RWPE2 (cell line): Measurements from ENCODE around the gene MSRB1.

Experiments
- ATAC-seq: fragments of 200-7000 bp; cut with Tn5 transposase; 3 replicates; pipeline ENCODE4 v1.9.1; 2021; ENCODE audit warnings: low read depth
- DNase-seq: peaks from one replicate; pipeline ENCODE4 v3.0.0-alpha.2; 2020; ENCODE audit warnings: low spot score
- H3K27ac ChIP-seq: fragments of 450-650 bp; 2 replicates; pipeline ENCODE4 v1.5.1; 2017; ENCODE audit warnings: mild to moderate bottlenecking; ENCODE audit not compliant: poor library complexity, severe bottlenecking
- H3K27me3 ChIP-seq: fragments of 250-450 bp; sonication (Bioruptor Pico); 2 replicates; pipeline ENCODE4 v1.5.1; 2021; ENCODE audit warnings: mild to moderate bottlenecking, moderate library complexity; ENCODE audit not compliant: insufficient read depth, poor library complexity, severe bottlenecking
- H3K36me3 ChIP-seq: fragments of 250-450 bp; sonication (Bioruptor Pico); 2 replicates; pipeline ENCODE4 v1.5.1; 2020; ENCODE audit warnings: low read depth, mild to moderate bottlenecking, moderate library complexity
- H3K4me1 ChIP-seq: fragments of 250-450 bp; sonication (Bioruptor Pico); 2 replicates; pipeline ENCODE4 v1.5.1; 2021; ENCODE audit warnings: mild to moderate bottlenecking, moderate library complexity; ENCODE audit not compliant: insufficient read depth, poor library complexity, severe bottlenecking
- H3K4me3 ChIP-seq: fragments of 250-450 bp; sonication (Bioruptor Pico); 2 replicates; pipeline ENCODE4 v1.5.1; 2021; ENCODE audit warnings: mild to moderate bottlenecking, moderate library complexity; ENCODE audit not compliant: severe bottlenecking
- H3K9me3 ChIP-seq: fragments of 250-450 bp; sonication (Bioruptor Pico); 2 replicates; pipeline ENCODE4 v1.5.1; 2021; ENCODE audit warnings: mild to moderate bottlenecking, moderate library complexity; ENCODE audit not compliant: severe bottlenecking
- TF ChIP-seq, protein P1 (sequence below): fragments of 450-650 bp; IDR thresholded peaks from one replicate; pipeline ENCODE4 v1.5.1; 2017; ENCODE audit warnings: mild to moderate bottlenecking, moderate library complexity; ENCODE audit not compliant: poor library complexity, severe bottlenecking

MSRB1 gene

GRCh38 chr16:1912215-1912543 is 30.8 kb downstream of the MSRB1 start:
- Histone ChIP-seq H3K4me1 (peaks cover 8% of the 10 kb centered on the region), H3K36me3 (no peaks in the 10 kb centered on the region), H3K27me3 (peaks cover 5% of the 10 kb centered on the region), H3K27ac (no peak overlapping the region), H3K4me3 (no peak overlapping the region), H3K9me3 (no peaks in the 10 kb centered on the region)
- DNase-seq (no peak), ATAC-seq (no peak)
- TF ChIP-seq, protein P1, sequence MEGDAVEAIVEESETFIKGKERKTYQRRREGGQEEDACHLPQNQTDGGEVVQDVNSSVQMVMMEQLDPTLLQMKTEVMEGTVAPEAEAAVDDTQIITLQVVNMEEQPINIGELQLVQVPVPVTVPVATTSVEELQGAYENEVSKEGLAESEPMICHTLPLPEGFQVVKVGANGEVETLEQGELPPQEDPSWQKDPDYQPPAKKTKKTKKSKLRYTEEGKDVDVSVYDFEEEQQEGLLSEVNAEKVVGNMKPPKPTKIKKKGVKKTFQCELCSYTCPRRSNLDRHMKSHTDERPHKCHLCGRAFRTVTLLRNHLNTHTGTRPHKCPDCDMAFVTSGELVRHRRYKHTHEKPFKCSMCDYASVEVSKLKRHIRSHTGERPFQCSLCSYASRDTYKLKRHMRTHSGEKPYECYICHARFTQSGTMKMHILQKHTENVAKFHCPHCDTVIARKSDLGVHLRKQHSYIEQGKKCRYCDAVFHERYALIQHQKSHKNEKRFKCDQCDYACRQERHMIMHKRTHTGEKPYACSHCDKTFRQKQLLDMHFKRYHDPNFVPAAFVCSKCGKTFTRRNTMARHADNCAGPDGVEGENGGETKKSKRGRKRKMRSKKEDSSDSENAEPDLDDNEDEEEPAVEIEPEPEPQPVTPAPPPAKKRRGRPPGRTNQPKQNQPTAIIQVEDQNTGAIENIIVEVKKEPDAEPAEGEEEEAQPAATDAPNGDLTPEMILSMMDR: no peak

DNA sequence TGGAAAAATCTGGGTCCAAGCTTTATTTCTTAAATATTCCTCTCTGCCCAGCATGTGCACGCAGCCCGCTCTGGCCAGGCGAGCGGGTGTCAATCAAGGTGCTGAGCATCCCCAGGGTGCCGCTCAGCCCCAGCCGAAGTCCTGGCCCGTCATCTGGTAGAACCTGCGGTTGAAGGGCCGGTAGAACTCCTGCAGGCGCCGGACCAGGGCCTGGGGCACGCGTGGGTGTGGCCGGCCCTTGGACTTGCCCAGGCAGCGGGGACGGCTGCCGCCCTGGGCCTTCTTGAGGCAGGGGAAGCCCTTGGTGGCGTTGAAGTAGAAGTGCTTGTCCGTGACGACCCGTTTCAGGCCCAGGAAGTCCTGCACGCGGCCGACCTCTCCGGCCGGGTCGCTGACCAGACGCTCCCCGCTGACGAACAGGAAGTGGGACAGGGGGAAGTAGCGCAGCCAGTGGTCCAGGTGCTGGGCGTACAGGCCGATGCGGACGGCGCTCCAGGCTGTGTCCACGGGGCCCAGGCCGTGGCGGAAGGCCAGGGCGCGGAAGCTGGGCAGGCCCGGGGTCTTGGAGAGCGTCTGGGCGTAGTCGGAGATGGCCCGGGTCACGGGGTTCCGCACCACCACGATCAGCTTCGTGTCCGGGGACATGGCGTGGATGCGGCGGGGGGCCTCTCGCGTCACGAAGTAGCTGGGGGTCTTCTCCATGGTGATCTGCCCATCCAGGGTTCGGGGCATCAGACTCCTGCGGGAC is 31.4 kb downstream of the MSRB1 start:
- Histone ChIP-seq H3K4me3 (no peak overlapping the region), H3K9me3 (no peaks in the 10 kb centered on the region), H3K27me3 (no peaks in the 10 kb centered on the region), H3K36me3 (no peaks in the 10 kb centered on the region), H3K27ac (no peak overlapping the region), H3K4me1 (peaks cover 8% of the 10 kb centered on the region)
- DNase-seq (no peak), ATAC-seq (no peak)
- TF ChIP-seq, protein P1: no peak

- H3K27me3 ChIP-seq: no peaks in the 10 kb centered on the region
- DNase-seq (no peak), ATAC-seq (no peak)
- no peaks in the 10 kb centered on the region for H3K36me3 ChIP-seq
- no peak overlapping the region for H3K4me3 ChIP-seq
- no peak overlapping the region for H3K27ac ChIP-seq
- peaks cover 8% of the 10 kb centered on the region for H3K4me1 ChIP-seq
- TF ChIP-seq, protein P1: no peak
- no peaks in the 10 kb centered on the region for H3K9me3 ChIP-seq
These were observed 33.3 kb downstream of the MSRB1 start for GRCh38 chr16:1909561-1910231.

GRCh38 chr16:1908983-1909382 is 34.0 kb downstream of the MSRB1 start:
- ATAC-seq (no peak), DNase-seq (no peak)
- Histone ChIP-seq H3K9me3 (no peaks in the 10 kb centered on the region), H3K27ac (no peak overlapping the region), H3K36me3 (no peaks in the 10 kb centered on the region), H3K4me1 (peaks cover 8% of the 10 kb centered on the region), H3K27me3 (no peaks in the 10 kb centered on the region), H3K4me3 (no peak overlapping the region)
- TF ChIP-seq, protein P1: no peak

- no peaks in the 10 kb centered on the region for H3K36me3 ChIP-seq
- H3K27ac ChIP-seq: no peak overlapping the region
- TF ChIP-seq, protein P1: no peak
- peaks cover 2% of the 10 kb centered on the region for H3K4me1 ChIP-seq
- no peaks in the 10 kb centered on the region for H3K27me3 ChIP-seq
- DNase-seq (no peak), ATAC-seq (no peak)
- H3K9me3 ChIP-seq: no peaks in the 10 kb centered on the region
- H3K4me3 ChIP-seq: no peak overlapping the region
These were observed 34.8 kb downstream of the MSRB1 start for GRCh38 chr16:1908184-1908583.
